Gastrocnemius medialis (tissue), 4 donors: ENCODE results near the gene TMEM185A. TPM values are rescaled to one million over a fixed set of nuclear protein-coding genes. Genes with fewer than 3 reads are reported as not detected.
"Not testable (repeated sequence)": the region's sequence is repeated elsewhere in the genome, so short reads cannot be mapped to it uniquely, and the experiment has no call there.

Source experiments
- ATAC-seq, 2 donors: fragments of 150-250 bp; one replicate each; pipeline ENCODE4 v1.9.1; 2016
- DNase-seq, 2 donors: peaks; one replicate each; pipeline ENCODE4 v3.0.0-alpha.2; 2019
- H3K27ac ChIP-seq, 4 donors: fragments of 200-600 bp; sonication (generic); 1 replicate in 1 of 4; 2 replicates in 3 of 4; pipeline ENCODE4 v1.5.1; 2016 to 2018; ENCODE audit warnings: mild to moderate bottlenecking in 2 of 4, moderate library complexity in 1 of 4
- H3K27me3 ChIP-seq, 3 donors: fragments of 200-600 bp; sonication (generic) in 2 of 3; 1 replicate in 1 of 3; 2 replicates in 2 of 3; pipeline versions ENCODE4 v1.5.1 to v1.6.0; 2016 to 2019; ENCODE audit warnings: mild to moderate bottlenecking in 1 of 3, moderate library complexity in 1 of 3
- H3K36me3 ChIP-seq, 2 donors: fragments of 200-600 bp; sonication (generic) in 1 of 2; one replicate each; pipeline ENCODE4 v1.5.1; 2017 to 2018
- H3K4me1 ChIP-seq, 2 donors: fragments of 200-600 bp; sonication (generic) in 1 of 2; one replicate each; pipeline ENCODE4 v1.5.1; 2016 to 2017; ENCODE audit warnings: mild to moderate bottlenecking in 2 of 2
- H3K4me3 ChIP-seq, 4 donors: fragments of 200-600 bp; sonication (generic) in 3 of 4; 1 replicate in 1 of 4; 2 replicates in 3 of 4; pipeline ENCODE4 v1.5.1; 2016 to 2019; ENCODE audit warnings: mild to moderate bottlenecking in 2 of 4
- H3K9me3 ChIP-seq, 3 donors: fragments of 200-600 bp; sonication (generic) in 2 of 3; 1 replicate in 1 of 3; 2 replicates in 2 of 3; pipeline ENCODE4 v1.5.1; 2016 to 2019
- POLR2A ChIP-seq, 2 donors: fragments of 450-650 bp; IDR thresholded peaks; one replicate each; pipeline ENCODE4 v1.6.1; 2017; ENCODE audit warnings: antibody characterized with exemption in 2 of 2, mild to moderate bottlenecking in 2 of 2, moderate library complexity in 2 of 2
- in situ Hi-C, 4 donors: fragments of 200-750 bp; cut with MboI; loops; one replicate each; pipeline versions ENCODE4 v1.15.0 to v1.8.0; 2017; ENCODE audit warnings: low sequenced_read_pairs in 4 of 4
- intact Hi-C: fragments of 100-400 bp; cut with DNase I; formaldehyde crosslinking; loops from one replicate; pipeline ENCODE4 v1.15.1; 2023; ENCODE audit warnings: low total_unique reads
- total RNA-seq, 4 donors: library from RNA; depleted of rRNA; stranded (reverse); fragments of >200 nt; gene quantifications; one replicate each; pipeline versions ENCODE4 v1.1.0 to v1.2.3, GENCODE V29; 2016
- TF ChIP-seq, protein P1 (sequence below), 5 experiments: fragments of 450-650 bp in 3 of 5; fragments of 200-600 bp in 2 of 5; sonication (generic) in 2 of 5; IDR thresholded peaks in 4 of 5; conservative IDR thresholded peaks in 1 of 5; 1 replicate in 4 of 5; 2 replicates in 1 of 5; pipeline ENCODE4 v1.5.1; 2016 to 2019; ENCODE audit warnings: antibody characterized with exemption in 5 of 5, mild to moderate bottlenecking in 3 of 5, moderate library complexity in 3 of 5

Gene TMEM185A
- total RNA-seq, 4 donors from 2014 or later = 4.4 to 8.5 (median 7.7) TPM

DNA sequence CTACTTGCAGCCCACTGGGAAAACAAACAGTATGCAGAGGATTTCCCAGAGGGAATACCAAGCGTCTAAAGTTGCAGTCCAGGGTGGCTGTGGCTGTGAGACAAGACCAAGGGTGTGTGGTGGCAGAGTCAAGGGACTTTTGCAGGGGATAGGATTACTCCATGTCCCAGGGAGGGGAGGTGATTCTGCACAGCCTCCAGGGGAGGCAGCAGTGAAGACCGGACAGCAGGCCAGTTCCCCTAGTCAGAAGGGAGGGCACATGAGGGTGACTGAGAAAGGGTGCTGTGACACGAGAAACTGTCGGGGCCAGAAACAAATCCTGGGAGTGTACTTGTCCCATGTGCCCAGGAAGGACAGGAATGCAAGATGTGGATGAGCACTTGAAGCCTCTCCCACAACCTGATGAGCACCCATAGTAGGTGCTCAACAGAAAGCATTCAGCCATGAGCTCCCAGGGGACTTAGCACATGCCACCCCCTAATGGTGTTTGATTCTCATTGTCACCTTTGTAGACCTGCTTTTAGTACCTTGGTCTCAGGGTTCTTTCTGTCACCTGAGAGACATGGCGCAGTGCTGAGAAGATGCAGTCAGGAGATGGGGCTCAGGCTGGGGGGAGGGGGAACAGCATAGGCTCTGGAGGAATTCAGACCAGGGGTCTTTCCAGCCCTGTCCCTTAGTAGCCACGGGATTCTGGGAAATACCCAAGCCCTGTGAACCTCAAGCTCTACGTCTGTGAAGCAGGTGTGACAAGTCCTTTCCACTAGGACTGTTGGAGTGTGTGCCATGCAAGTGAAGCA, 63.8 kb downstream of the TMEM185A start:
- no peak overlapping the region for H3K27ac ChIP-seq
- in situ Hi-C loops (no loop called here), intact Hi-C loops (no loop called here)
- ATAC-seq = no peak
- no peaks in the 10 kb centered on the region for H3K27me3 ChIP-seq
- no peak for DNase-seq
- H3K4me1 ChIP-seq = no peaks in the 10 kb centered on the region
- TF ChIP-seq, protein P1, sequence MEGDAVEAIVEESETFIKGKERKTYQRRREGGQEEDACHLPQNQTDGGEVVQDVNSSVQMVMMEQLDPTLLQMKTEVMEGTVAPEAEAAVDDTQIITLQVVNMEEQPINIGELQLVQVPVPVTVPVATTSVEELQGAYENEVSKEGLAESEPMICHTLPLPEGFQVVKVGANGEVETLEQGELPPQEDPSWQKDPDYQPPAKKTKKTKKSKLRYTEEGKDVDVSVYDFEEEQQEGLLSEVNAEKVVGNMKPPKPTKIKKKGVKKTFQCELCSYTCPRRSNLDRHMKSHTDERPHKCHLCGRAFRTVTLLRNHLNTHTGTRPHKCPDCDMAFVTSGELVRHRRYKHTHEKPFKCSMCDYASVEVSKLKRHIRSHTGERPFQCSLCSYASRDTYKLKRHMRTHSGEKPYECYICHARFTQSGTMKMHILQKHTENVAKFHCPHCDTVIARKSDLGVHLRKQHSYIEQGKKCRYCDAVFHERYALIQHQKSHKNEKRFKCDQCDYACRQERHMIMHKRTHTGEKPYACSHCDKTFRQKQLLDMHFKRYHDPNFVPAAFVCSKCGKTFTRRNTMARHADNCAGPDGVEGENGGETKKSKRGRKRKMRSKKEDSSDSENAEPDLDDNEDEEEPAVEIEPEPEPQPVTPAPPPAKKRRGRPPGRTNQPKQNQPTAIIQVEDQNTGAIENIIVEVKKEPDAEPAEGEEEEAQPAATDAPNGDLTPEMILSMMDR (IDR thresholded peaks at IDR 0.05 in 4 of 5, conservative IDR thresholded peaks at IDR 0.05 in 1 of 5) = no peak
- TF ChIP-seq POLR2A (IDR thresholded peaks at IDR 0.05) = no peak
- no peaks in the 10 kb centered on the region for H3K9me3 ChIP-seq
- H3K36me3 ChIP-seq = no peaks in the 10 kb centered on the region
- H3K4me3 ChIP-seq = no peak overlapping the region

DNA sequence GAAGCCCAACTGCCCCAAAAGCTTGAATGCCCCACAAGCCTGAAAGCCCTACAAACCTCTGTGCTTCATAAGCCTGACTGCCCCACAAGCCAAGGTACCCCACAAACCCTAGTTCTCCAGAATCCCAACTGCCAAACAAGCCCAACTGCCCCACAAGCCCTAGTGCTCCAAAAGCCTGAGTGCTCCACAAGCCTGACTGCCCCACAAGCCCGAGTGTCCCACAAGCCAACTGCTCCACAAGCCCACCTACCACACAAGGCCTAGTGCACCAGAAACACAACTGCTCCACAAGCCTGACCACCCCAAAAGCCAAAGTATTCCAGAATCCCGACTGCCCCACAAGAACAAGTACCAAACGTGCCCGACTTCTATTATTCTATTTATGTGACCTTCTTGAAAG, 68.2 kb downstream of the TMEM185A start:
- intact Hi-C loops = no loop called here
- in situ Hi-C loops = no loop called here
- ATAC-seq (no peak), DNase-seq (no peak)
- H3K27me3 ChIP-seq = no peaks in the 10 kb centered on the region
- no peaks in the 10 kb centered on the region for H3K9me3 ChIP-seq
- H3K4me1 ChIP-seq = no peaks in the 10 kb centered on the region
- TF ChIP-seq POLR2A (IDR thresholded peaks at IDR 0.05) = no peak
- TF ChIP-seq, protein P1 (IDR thresholded peaks at IDR 0.05 in 4 of 5, conservative IDR thresholded peaks at IDR 0.05 in 1 of 5) = no peak
- no peak overlapping the region for H3K27ac ChIP-seq
- H3K4me3 ChIP-seq = no peak overlapping the region
- no peaks in the 10 kb centered on the region for H3K36me3 ChIP-seq

DNA sequence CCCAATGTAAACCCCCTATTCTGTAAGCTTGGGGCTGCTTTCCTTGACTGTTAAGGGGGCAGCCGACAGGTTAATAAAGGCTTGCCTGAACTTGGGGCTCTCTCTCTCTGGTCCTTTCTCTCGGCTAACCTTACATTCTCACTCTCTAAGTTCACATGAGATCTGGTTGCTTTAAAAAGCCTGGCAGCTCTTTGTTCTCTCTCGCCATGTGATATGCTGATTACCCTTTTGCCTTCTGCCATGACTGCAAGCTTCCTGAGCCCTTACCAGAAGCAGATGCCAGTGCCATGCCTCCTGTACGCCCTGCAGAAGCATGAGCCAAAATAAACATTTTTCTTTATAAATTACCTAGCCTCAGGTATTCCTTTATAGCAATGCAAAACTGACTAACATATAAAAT, 76.3 kb downstream of the TMEM185A start:
- H3K27ac ChIP-seq, ATAC-seq, H3K36me3 ChIP-seq, intact Hi-C loops, H3K4me1 ChIP-seq, H3K9me3 ChIP-seq, H3K27me3 ChIP-seq, H3K4me3 ChIP-seq, DNase-seq, in situ Hi-C loops: not testable (repeated sequence)

DNA sequence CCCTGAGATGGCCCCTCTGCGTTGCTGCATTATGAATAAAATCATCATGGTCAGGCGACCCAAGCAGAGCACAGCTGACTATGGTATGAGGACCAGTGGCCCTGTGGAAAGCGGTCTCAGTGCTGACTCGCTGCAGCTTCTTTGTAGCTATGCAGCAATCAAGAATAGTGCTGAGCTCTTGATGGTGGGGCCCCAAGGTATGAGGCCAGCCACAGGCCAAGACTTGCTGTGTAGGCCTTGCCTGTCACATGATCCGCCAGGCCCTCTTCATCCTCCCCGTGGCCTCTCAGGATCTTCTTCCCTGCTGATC, 79.7 kb downstream of the TMEM185A start:
- H3K27ac ChIP-seq, ATAC-seq, H3K4me3 ChIP-seq, H3K36me3 ChIP-seq, H3K9me3 ChIP-seq, in situ Hi-C loops, DNase-seq, intact Hi-C loops, H3K27me3 ChIP-seq, H3K4me1 ChIP-seq: not testable (repeated sequence)

DNA sequence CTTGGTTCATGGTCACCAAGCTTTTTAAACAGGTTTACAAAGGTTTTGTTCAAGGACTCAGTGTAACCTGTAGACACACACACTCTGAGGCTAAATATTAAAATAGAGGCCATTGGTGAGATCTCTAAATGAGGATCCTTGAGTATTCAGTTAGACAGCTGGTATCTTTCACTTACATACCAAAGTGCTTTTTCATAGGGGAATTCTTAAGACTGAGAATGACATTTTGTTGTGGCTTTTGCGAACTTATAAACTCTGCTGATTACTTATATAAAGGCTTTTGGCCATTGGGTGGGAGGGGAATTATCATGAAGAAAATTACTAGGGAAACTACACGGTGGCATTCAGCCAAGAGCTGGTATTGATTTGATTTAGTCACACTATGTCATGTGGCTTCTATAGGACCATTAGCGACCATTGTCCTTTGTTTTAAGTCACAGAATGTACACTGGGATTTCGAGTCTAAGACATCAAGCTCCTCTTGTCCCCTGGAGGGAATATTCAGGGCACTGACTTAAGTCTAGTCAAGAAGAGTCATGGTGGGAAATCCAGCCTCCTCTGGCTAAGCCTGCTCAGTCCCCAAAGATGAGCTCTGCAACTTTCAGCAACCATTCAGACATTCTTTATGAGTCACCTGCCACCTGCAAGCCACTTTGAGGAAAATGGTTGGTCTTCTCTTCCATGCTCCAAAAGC, 80.2 kb downstream of the TMEM185A start:
- H3K4me3 ChIP-seq, DNase-seq, H3K27ac ChIP-seq, H3K27me3 ChIP-seq, H3K36me3 ChIP-seq, H3K9me3 ChIP-seq, intact Hi-C loops, ATAC-seq, H3K4me1 ChIP-seq, in situ Hi-C loops: not testable (repeated sequence)

DNA sequence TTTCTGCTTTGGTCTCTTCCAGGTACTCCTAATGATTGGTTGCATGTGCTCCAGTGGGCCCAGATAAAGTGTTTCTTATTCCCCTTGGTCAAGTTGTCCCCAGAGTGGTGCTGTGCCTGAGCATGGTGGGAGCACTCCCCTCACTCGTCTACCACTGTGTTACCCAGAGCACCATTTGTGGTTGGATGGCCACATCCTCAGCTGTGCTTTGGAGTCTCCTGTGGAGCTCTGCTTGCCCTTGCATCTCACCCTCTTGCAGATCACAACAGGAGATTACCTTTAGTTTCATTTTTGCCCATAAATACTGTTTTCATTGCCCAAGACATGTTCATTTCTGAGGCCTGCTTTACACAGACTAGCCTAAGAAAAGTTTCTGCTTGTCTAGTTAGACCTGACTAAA, 81.1 kb downstream of the TMEM185A start:
- H3K36me3 ChIP-seq, H3K27me3 ChIP-seq, DNase-seq, intact Hi-C loops, in situ Hi-C loops, H3K4me3 ChIP-seq, H3K4me1 ChIP-seq, H3K27ac ChIP-seq, H3K9me3 ChIP-seq, ATAC-seq: not testable (repeated sequence)

DNA sequence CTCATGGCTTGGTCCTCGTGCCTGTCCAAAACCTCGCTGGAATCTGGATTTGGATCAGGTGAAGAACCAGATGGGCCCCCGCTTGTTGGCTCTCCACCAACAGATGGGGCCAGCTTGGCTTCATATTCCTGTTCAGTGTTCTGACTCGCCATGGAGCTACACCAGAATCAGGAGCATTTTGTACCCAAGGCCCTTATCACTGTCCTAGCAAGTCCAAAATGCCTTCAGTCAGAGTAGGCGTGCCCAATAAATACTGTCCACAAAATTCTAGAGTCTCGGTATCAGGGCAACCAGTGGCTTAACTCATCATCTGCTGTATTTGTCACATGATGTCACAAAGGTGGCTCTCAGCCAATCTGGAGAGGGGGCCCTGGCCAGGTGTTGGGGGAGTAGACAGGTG, 81.9 kb downstream of the TMEM185A start, which contains the start of gene HSFX3:
Gene HSFX3, minus strand, starts transcription at position 224 of the 400 bp plus-strand sequence. Its CDS starts 72 bp downstream, at position 152.
- intact Hi-C loops, H3K4me1 ChIP-seq, H3K27ac ChIP-seq, ATAC-seq, H3K36me3 ChIP-seq, H3K27me3 ChIP-seq, H3K9me3 ChIP-seq, DNase-seq, H3K4me3 ChIP-seq, in situ Hi-C loops: not testable (repeated sequence)

DNA sequence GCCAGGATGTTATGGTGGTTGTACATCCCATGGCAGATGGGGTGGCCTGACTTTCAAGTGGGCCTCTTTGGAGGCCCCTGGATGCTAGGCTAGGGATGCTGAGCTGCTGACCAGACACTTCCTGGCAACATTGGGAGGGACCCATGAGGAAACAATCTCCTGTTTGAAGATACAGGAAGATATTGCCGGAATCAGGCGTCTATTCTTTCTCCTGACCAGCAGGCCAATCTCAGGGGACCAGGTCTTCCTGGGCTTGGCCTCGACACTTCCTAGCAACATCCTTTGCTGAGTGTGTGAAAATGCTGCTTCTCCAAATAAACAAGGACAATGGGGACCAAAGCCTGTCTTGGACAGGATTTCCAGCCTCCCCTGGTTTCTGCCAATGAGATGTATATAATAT, 83.8 kb downstream of the TMEM185A start:
- H3K36me3 ChIP-seq, intact Hi-C loops, H3K27me3 ChIP-seq, DNase-seq, in situ Hi-C loops, ATAC-seq, H3K9me3 ChIP-seq, H3K4me3 ChIP-seq, H3K27ac ChIP-seq, H3K4me1 ChIP-seq: not testable (repeated sequence)

DNA sequence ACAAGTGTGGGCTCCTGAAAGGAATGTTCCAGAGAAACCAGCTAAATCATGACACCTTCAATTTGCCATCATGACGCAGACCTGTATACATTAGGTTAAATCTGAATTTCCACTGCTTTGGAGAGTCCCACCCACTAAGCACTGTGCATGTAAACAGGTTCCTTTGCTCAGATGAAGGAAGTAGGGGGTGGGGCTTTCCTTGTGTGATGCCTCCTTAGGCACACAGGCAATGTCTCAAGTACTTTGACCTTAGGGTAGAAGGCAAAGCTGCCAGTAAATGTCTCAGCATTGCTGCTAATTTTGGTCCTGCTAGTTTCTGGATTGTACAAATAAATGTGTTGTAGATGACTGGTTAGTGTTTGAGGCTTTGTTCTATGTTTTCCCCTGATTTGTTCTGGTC, 84.6 kb downstream of the TMEM185A start:
- H3K27me3 ChIP-seq, DNase-seq, H3K27ac ChIP-seq, H3K9me3 ChIP-seq, intact Hi-C loops, in situ Hi-C loops, ATAC-seq, H3K36me3 ChIP-seq, H3K4me3 ChIP-seq, H3K4me1 ChIP-seq: not testable (repeated sequence)
